ENCODE data around the gene RAB3IL1.

The RAB3IL1 gene

DNA sequence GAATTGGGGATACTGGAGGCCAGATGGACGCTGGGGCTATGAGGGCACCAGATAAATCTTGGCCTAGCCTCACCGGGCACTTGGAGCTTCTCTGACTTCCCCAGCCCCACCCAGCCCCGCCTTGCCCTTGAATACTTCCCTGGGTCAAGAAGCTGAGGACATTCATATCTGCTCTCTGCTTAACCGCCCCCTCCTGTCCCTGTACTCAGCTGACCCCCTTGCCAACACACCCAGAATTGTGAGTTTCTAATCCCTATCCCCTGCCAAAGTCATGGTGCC lies 48.0 kb downstream of the RAB3IL1 start:
- DNase-seq (ENCODE audit: low read depth in 3 of 3, low spot score in 1 of 3) = no peak

GRCh38 chr11:61868571-61869428 lies 48.6 kb downstream of the RAB3IL1 start:
- DNase-seq (ENCODE audit: low read depth in 3 of 3, low spot score in 1 of 3) = no peak

DNA sequence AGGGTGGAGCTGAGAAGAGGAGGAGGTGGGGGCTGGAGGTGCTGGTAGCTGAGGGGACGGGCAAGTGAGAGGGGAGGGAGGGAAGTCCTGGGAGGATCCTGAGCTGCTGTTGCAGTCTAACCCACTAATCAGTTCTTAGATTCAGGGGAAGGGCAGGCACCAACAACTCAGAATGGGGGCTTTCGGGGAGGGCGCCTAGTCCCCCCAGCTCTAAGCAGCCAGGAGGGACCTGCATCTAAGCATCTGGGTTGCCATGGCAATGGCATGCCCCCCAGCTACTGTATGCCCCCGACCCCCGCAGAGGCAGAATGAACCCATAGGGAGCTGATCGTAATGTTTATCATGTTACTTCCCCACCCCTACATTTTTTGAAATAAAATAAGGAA lies 50.4 kb downstream of the RAB3IL1 start:
- DNase-seq (ENCODE audit: low read depth in 3 of 3, low spot score in 1 of 3) = no peak

DNA sequence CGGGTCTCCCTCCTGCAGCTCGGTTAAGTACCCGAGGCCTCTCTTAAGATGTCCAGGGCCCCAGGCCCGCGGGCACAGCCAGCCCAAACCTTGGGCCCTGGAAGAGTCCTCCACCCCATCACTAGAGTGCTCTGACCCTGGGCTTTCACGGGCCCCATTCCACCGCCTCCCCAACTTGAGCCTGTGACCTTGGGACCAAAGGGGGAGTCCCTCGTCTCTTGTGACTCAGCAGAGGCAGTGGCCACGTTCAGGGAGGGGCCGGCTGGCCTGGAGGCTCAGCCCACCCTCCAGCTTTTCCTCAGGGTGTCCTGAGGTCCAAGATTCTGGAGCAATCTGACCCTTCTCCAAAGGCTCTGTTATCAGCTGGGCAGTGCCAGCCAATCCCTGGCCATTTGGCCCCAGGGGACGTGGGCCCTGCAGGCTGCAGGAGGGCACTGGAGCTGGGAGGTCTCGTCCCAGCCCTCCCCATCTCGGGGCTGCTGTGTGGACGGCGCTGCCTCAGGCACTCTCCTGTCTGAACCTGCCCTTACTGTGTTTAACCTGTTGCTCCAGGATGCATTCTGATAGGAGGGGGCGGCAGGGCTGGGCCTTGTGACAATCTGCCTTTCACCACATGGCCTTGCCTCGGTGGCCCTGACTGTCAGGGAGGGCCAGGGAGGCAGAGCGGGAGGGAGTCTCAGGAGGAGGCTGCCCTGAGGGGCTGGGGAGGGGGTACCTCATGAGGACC lies 51.0 kb downstream of the RAB3IL1 start:
- DNase-seq (ENCODE audit: low read depth in 3 of 3, low spot score in 1 of 3) = no peak

GRCh38 chr11:61864814-61865775 lies 52.3 kb downstream of the RAB3IL1 start:
- DNase-seq (ENCODE audit: low read depth in 3 of 3, low spot score in 1 of 3) = no peak

DNA sequence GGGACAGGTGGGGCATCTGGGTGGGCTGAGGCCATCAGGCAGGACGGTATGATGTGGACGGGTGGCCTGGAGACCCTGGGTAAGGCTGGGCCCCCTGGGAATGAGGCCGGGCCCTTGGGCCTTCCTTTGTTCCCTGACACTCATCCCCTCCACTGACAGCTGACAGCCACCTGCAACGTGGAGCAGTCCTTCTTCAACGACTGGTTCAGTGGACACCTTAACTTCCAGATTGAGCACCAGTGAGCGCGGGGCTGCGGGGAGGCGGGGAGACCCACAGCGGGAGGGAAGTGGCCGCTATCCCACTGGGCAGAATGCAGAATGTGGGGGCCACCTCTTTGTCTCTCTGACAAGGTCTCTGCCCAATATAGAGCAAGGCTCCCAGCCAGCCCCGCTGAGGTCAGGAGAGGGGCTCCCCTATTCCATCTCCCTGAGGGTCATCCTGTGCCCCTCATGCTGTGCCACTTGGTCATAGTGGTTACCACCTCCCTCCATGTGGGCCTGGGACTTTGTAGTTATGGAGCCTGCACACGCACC lies 53.8 kb downstream of the RAB3IL1 start:
- no peak for DNase-seq (ENCODE audit: low read depth in 3 of 3, low spot score in 1 of 3)

DNA sequence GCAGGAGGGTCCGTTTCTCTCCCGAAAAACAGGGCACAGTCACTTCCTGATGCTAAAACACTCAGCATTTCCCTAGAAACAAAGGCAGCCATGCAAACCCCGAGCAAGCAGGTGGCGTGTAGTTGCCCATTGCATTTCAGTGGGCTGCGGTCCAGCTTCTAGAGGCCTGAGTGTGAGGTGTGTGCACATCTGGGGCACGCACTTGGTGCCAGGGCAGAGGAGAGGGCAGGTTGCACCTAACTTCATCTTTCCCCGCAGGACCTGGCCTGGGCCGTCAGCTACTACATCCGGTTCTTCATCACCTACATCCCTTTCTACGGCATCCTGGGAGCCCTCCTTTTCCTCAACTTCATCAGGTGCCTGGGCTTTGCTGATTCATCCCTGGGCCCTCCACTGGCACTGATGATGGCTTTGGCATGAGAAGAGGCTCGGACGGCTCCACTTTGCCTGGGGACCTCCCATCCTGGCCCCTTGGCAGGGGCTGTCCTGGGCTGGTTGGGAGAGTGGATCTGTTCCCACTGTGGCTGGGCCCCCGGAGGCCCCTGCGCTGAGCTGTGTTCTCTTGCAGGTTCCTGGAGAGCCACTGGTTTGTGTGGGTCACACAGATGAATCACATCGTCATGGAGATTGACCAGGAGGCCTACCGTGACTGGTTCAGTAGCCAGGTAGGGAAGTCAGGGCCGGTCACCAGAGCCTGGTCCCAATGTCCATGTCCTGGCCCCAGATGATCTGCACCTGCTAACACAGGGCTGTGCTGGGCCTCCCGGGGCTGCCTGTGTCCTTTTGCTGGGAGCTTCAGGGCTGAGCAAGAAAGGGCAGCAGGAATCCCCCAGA lies 54.4 kb downstream of the RAB3IL1 start:
- no peak for DNase-seq (ENCODE audit: low read depth in 3 of 3, low spot score in 1 of 3)

DNA sequence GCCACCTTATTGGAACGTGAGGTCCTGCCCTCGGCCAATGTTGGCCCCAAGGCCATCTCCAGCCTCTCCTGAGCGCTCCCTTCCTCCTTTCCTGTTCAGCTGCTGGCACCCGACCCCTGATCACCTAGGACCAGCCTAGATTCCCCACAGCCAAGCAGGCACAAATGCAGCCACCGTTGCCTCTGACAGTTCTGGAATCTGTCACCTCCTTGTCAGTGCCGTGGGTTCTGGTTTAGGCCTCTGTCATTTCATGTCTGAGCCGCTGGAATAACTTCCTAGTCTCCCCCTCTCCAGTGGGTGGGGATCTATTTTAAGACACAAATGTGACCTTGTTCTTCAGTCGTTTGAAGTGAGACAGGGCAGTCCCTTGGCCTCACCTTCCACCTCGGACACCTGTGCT lies 55.7 kb downstream of the RAB3IL1 start:
- no peak for DNase-seq (ENCODE audit: low read depth in 3 of 3, low spot score in 1 of 3)

- DNase-seq (ENCODE audit: low read depth in 3 of 3, low spot score in 1 of 3) = no peak
These were observed 57.1 kb downstream of the RAB3IL1 start for GRCh38 chr11:61860054-61860903.

DNA sequence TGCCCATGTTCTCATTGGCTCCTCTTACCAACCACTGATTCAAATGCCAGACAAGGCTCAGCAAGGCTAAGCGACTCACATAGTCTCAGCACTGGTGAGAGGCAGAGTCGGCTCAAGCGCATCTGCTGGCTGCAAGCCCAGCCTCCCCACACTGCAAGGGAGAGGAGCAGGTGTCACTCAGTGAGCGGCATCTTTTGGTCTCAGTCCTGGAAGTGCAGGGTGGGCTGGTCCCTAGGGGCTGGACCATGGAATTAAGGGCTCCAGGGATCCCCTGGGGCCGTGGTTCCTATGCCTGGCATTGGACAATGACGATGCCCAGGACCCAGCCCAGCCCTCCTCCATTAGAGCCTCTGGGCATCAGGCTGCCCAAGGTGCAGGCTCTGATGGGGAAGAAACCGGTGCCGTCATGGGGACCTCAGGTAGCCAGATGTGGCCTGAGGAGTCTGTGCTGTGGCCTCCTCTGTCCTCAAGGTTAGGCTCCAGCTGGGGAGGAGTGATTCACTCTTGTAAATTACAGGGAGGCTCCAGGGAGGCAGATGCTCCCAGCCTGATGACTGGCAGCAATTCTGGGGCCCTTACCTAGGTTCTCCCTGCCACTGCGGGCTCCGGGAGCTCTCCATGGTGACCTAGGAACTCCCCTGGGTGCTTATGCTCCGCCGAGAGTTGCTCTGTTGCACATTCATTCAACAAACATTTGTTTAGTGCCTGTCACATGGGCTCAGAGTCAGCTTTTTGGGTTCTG lies 61.3 kb downstream of the RAB3IL1 start:
- DNase-seq (ENCODE audit: low read depth in 3 of 3, low spot score in 1 of 3) = no peak

- DNase-seq (ENCODE audit: low read depth in 3 of 3, low spot score in 1 of 3) = no peak
These were observed 62.2 kb downstream of the RAB3IL1 start for GRCh38 chr11:61854966-61855714.

DNA sequence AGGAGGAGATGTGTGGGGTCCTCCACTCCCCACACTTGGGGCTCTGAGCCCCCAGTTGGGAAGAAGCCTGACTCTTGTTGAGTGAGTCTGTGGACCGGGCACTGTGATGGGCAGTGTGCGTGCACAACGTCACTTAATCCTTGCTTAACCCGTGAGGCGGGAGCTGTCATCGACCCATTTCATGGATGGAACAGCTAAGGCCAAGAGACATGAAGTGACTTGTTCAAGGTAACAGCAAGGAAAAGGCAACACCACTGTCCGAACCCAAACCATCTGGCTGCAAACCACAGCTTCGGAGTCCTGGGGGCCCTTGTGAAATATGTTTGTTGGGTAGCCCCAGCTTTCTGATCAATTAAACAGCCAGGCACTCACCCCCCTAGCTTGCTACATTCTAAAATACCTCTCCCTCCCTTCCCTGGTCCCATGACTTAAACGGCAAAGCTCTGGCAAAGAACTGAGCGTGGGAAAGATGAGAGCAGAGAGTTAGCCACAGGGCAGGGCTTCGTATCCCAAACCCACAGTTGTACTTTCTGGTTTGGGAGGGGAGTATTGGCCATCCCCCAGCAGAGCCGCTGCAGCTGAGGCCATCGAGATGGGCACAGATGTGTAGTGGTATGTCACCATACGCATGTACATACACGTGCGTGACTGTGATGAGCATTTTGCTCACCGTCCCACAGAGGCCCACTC lies 63.0 kb downstream of the RAB3IL1 start:
- DNase-seq (ENCODE audit: low read depth in 3 of 3, low spot score in 1 of 3) = no peak

GRCh38 chr11:61853698-61854169 lies 63.6 kb downstream of the RAB3IL1 start:
- no peak for DNase-seq (ENCODE audit: low read depth in 3 of 3, low spot score in 1 of 3)

DNA sequence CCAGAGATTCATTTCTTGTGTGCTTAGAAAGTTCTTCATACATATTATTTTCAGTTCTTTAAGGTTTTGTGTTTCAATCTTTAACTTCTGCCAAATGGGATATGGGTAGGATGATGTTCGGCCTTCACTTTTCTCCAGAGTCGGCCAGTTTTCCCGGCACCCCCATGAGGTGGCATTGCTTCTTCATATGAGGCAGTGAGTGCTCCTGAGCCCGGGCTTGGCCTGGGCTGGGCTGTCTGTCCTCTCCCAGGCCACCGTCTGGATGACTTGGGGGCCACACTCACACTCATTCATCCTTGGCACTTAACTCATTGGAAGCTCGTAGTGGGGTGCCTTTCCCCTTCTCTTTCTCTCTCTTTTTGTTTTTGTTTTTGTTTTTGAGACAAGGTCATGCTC lies 65.5 kb downstream of the RAB3IL1 start:
- DNase-seq (ENCODE audit: low read depth in 3 of 3, low spot score in 1 of 3) = no peak

DNA sequence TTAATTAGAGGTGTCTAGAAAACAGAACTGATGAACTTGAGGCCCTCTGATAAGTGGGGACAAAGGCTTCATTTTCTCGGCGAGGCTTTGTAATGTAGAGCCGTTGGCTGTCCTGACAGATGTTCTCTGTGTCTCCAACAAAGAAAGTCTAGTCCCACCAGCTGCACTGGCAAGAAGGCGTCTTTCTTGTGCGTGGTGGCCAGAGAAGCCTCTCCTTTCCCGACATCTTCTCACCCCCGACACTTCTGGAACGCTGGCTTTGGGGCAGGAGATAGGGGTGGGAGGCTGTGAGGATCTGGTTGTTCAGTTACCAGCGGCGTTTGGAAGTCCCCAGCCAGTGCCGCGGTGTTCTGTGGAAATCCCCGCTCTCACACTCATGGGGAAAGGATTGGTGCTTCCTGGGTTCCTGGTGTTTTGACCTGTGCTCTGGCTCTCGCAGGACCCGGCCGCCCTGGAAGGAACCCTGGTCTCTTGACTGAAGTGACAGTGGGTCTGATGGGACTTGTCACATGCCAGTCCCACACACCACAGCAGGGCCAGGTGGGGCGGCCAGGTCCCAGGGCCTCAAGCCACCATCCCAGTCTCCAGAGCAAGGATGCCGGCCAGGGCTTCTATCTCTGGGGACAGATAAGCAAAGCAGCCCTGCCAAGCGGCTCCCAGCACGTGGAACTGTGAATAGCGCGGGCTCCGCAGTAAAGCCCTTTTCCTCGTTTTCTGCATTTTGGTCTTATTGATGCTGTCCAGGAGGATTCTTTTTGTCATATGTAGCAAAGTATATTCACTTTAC lies 66.1 kb downstream of the RAB3IL1 start:
- no peak for DNase-seq (ENCODE audit: low read depth in 3 of 3, low spot score in 1 of 3)

GRCh38 chr11:61850687-61851086 lies 66.7 kb downstream of the RAB3IL1 start:
- DNase-seq (ENCODE audit: low read depth in 3 of 3, low spot score in 1 of 3) = no peak

- no peak for DNase-seq (ENCODE audit: low read depth in 3 of 3, low spot score in 1 of 3)
These were observed 68.7 kb downstream of the RAB3IL1 start for GRCh38 chr11:61848631-61849030.
